D721Med (cell line): ENCODE results near the gene MMP27.

Experiments used
- DNase-seq: peaks from one replicate; pipeline ENCODE4 v3.0.0; 2011; ENCODE audit warnings: low spot score; ENCODE audit not compliant: insufficient read length
- FAIRE-seq: peaks from 2 replicates; lab custom pipeline; 2011; peaks lifted over from hg19 to GRCh38; lab: Jason Lieb, UNC
- CTCF ChIP-seq: IDR thresholded peaks from 2 replicates; pipeline ENCODE4 v1.5.1; 2012; ENCODE audit warnings: mild to moderate bottlenecking, control low read depth; ENCODE audit not compliant: insufficient read depth; ENCODE audit errors: missing control alignments

Gene MMP27

GRCh38 chr11:102653744-102654291 is 51.8 kb downstream of the MMP27 start:
- no peak for DNase-seq
- FAIRE-seq = no peak
- TF ChIP-seq CTCF = no peak

GRCh38 chr11:102647430-102647829 is 58.1 kb downstream of the MMP27 start:
- no peak for TF ChIP-seq CTCF
- DNase-seq = no peak
- FAIRE-seq = no peak

GRCh38 chr11:102643941-102644340 is 61.6 kb downstream of the MMP27 start:
- no peak for TF ChIP-seq CTCF
- DNase-seq (no peak), FAIRE-seq (no peak)
